Activated CD4-positive, CD25-positive, alpha-beta regulatory T cell treated with anti-CD3 and anti-CD28 coated beads, Interleukin-2, amount 50 U/mL, for 24 hours (primary cell): ENCODE measurements around the gene RASEF.
"Not testable (repeated sequence)": the region's sequence is repeated elsewhere in the genome, so short reads cannot be mapped to it uniquely, and the experiment has no call there.

Experiments
- ATAC-seq, 2 donors: fragments of 150-1000 bp; cut with Tn5 transposase; one replicate each; pipeline ENCODE4 v1.10.0; 2021; ENCODE audit warnings: mild to moderate bottlenecking in 1 of 2, moderate library complexity in 1 of 2

The RASEF gene

GRCh38 chr9:83062651-83063527 lies at the start of gene RASEF:
RASEF (minus strand) TSS chr9:83063142; CDS start chr9:83062867, 275 bp downstream.
- ATAC-seq = no peak

GRCh38 chr9:83111169-83111568 lies 48.2 kb upstream of the RASEF start:
- ATAC-seq = no peak

DNA sequence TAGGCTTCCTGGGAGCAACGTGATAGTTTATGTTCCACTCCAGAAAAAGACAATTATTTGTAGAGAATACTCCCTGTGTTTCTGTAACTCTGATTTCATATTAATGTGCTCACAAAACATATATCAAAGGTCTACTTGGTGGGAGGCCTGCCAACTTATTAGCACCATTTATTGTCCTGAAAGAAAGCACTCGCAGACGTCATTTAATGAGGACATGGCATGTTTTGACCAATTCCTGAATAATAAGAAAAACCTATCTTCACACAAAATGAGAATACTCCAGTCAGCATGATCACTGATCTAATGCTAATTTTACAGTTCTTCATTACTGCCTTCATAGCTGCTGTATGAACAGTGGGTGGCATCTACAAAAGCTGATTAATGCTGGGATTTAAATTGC lies 46.4 kb upstream of the RASEF start:
- ATAC-seq = no peak

- ATAC-seq = no peak
Observed at GRCh38 chr9:83108208-83108607, 45.3 kb upstream of the RASEF start.

DNA sequence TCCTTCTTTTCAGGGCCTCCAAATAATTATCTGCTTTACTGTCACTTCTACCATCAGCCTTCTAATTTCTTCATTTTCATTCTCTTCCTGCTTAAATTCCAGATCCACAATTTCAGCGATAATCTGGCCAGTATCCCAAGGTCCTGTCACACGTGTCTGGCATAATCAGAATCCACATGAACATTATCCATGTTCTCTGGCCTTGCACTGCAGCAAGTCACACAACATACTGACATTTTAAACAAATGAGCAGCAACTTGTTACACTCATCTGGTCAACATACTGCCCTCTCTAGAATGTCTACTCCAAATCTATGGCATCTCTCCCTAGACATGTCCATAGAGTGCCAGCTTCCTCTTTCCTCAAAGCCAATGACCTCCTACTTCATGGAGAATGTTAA lies 43.8 kb upstream of the RASEF start:
- ATAC-seq = no peak

DNA sequence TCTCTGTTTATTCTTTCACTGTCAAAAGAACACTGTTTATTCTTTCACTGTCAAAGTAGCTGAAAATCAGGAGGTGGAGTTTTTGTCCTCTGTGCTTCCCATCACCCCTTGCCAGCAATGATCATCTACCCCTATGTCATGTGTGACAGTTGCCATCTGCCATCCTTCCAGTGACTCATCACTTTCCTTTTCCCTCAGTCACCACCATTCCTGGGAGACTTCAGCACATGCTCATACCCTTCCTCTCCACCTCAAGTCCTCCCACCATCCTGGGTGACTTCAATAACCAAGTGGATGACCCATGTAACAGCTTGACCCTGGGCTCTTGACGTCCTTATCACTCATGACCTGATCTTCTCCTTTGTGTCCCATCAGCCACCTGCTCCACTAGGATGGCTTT lies 43.3 kb upstream of the RASEF start:
- no peak for ATAC-seq

GRCh38 chr9:83097633-83098032 lies 34.7 kb upstream of the RASEF start:
- ATAC-seq = no peak

GRCh38 chr9:83093311-83093710 lies 30.4 kb upstream of the RASEF start:
- not testable (repeated sequence) for ATAC-seq

GRCh38 chr9:83081846-83082245 lies 18.9 kb upstream of the RASEF start:
- ATAC-seq = no peak

DNA sequence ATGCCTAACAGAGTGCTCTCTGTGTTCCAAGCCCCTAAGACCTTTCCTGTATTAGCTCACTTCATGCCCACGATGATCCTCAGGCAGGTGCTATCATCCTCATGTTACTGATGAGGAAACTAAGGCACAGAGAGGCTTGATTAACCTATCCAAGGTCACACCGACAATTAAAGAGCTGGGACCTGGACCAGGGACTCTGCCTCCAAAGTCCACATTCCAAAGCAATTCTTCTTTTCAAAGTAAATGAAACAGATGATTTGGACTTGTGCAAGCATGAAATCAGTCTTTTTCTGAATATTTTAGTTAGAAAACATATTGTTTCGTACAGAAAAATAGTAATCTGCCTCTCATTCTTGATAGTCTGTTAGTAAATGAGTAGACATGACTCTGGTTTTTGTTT lies 18.1 kb upstream of the RASEF start:
- no peak for ATAC-seq

DNA sequence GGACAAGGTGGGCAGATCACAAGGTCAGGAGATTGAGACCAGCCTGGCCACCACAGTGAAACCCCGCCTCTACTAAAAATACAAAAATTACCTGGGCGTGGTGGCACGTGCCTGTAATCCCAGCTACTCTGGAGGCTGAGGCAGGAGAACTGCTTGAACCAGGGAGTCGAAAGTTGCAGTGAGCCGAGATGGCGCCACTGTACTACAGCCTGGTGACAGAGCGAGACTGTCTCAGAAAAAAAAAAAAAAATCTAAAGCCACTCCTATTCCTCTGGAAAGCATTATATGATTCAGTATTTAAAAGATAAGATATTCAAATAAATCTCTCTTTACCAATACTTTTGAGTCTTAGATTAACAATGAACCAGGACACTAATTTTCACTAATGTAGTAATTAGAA lies 13.0 kb upstream of the RASEF start:
- not testable (repeated sequence) for ATAC-seq

DNA sequence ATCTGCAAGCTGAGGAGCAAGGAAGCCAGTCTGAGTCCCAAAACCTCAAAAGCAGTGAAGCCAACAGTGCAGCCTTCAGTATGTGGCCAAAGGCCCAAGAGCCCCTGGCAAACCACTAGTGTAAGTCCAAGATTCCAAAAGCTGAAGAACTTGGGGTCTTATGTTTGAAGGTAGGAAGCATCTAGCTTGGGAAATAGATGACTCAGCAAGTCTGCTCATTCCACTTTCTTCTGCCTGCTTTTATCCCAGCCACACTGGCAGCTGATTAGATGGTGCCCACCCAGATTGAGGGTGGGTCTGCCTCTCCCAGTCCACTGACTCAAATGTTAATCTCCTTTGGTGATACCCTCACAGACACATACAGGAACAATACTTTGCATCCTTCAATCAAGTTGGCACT lies 9.6 kb upstream of the RASEF start:
- not testable (repeated sequence) for ATAC-seq

- ATAC-seq = no peak
Observed at GRCh38 chr9:83071626-83072025, 8.7 kb upstream of the RASEF start.

GRCh38 chr9:83070261-83070660 lies 7.3 kb upstream of the RASEF start:
- no peak for ATAC-seq

- no peak for ATAC-seq
Observed at GRCh38 chr9:83069651-83070050, 6.7 kb upstream of the RASEF start.

GRCh38 chr9:83068414-83068813 lies 5.5 kb upstream of the RASEF start:
- no peak for ATAC-seq

DNA sequence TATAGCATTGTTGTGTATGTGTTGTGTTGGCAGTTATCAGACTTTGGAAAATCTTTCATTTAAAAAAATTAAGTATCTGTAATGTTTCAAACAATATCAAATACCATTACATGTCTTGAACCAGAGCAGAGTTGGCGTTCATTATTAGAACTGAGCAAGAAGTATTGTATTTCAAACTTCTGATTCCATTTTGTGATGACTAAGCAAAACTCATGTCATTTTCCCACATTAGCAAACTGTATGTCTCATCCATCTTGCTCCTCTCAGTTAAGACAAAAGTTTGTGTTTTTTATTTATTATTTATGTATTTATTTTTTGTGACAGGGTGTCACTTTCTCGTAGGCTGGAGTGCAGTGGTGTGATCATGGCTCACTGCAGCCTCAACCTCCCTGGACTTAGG lies 4.6 kb upstream of the RASEF start:
- no peak for ATAC-seq

- ATAC-seq = no peak
Observed at GRCh38 chr9:83066771-83067170, 3.8 kb upstream of the RASEF start.

GRCh38 chr9:83065233-83065632 lies 2.3 kb upstream of the RASEF start:
- no peak for ATAC-seq

DNA sequence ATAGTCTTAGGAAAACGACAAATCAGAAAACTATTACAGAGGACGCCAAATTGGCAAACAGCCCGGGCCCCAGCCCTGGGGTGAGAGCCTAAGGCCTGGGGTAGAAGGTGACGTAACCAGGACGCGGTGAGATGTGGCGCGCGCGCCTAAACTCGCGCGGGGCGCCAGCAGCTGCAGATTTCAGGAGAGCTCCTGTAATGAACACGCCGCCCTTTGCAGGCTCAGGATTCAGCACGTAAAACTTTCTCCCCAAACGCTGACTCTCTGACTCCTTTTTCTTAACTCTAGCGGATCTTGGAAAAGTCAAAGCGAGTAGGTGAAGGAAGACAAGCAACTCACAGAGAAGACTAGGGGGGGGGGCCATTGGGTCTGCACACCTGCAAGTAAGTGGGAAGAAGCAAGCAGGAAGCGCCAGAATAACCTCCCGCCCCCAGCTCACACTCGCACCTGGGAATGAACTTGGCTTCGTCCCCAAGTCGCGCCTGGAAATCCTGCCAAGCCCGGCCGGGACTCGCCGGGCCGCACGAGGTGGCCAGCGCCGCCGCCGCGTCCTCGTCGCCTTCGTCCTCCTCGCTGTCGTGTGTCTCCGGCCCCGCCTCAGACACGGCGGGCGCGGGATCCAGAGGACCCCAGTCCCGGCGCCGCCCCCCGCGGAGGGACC lies 822 bp downstream of the RASEF start:
- ATAC-seq = no peak

GRCh38 chr9:83061036-83061435 lies 1.9 kb downstream of the RASEF start:
- no peak for ATAC-seq

DNA sequence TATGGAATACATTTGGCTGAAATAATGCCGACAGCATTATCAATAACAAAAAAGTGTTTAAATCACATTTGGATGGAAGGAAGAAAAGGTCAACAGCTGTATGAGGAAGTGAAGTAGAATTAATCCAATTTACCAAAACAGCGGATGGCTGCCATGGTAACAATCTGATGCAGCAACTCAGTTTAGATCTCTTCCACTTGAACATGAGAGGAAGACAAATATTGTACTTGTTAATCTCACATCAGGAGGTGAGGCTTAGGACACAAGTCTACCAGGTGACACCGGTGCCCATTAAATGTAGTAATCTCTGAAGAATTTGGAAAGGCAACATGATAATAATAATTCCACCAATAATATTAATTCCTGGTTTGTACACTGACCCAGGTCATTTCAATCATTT lies 2.4 kb downstream of the RASEF start:
- no peak for ATAC-seq

DNA sequence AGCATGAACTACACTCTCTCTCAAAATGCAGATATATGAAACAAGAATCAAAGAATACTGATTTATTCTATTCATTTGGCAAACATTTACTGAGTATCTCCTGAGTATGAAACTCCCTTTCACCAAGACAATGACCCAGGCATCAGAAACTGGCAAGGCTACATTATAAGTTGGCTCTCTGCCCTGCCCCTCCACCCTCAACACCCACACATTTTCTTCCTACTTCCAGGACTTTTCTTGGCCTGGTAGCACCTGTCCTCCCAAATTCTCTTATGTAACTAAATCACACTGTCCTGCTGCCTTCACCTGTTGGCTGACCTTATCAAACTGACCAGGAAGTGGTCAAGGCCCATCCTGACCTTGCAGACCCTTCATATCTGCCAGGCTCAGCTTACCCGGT lies 3.5 kb downstream of the RASEF start:
- no peak for ATAC-seq

- no peak for ATAC-seq
Observed at GRCh38 chr9:83056911-83057310, 6.0 kb downstream of the RASEF start.
